Measurements from ENCODE around the gene FAM50A. TPM values are rescaled to one million over a fixed set of nuclear protein-coding genes. Genes with fewer than 3 reads are reported as not detected.
A peak's percentile ranks its signal among the peaks of the same experiment; 100 is the strongest.

The FAM50A gene
- total RNA-seq, 1 donor from 2014 or later: 80.0 TPM

GRCh38 chrX:154436374-154436982 lies 7.5 kb upstream of the FAM50A start:
- no peaks in the 10 kb centered on the region for H3K36me3 ChIP-seq (ENCODE audit: control insufficient read depth, insufficient read depth, low read length)
- no peak for DNase-seq (ENCODE audit: low read depth)

GRCh38 chrX:154436983-154437752 lies 6.8 kb upstream of the FAM50A start, which contains the start of gene GDI1:
Gene GDI1, plus strand, starts transcription at chrX:154437154. Its CDS starts 101 bp downstream, at chrX:154437255.
- no peak for DNase-seq (ENCODE audit: low read depth)
- Histone ChIP-seq H3K4me3 (ENCODE audit: low read depth, low read length) (peak within 1 kb of the TSS; percentile 71), H3K27me3 (ENCODE audit: control insufficient read depth, insufficient read depth, low read length) (no peaks in the 10 kb centered on the region), H3K36me3 (ENCODE audit: control insufficient read depth, insufficient read depth, low read length) (no peaks in the 10 kb centered on the region)
- TF ChIP-seq CTCF (IDR thresholded peaks at IDR 0.05; ENCODE audit: insufficient read depth, low read length, poor library complexity, severe bottlenecking): no peak

More at GRCh38 chrX:154436374-154436982, 7.5 kb upstream of the FAM50A start:
- peak overlapping the region; percentile 71 for H3K4me3 ChIP-seq (ENCODE audit: low read depth, low read length)
- no peak for TF ChIP-seq CTCF (IDR thresholded peaks at IDR 0.05; ENCODE audit: insufficient read depth, low read length, poor library complexity, severe bottlenecking)
- H3K27me3 ChIP-seq (ENCODE audit: control insufficient read depth, insufficient read depth, low read length): no peaks in the 10 kb centered on the region

- H3K4me3 ChIP-seq (ENCODE audit: low read depth, low read length): peak overlapping the region; percentile 71
- no peaks in the 10 kb centered on the region for H3K27me3 ChIP-seq (ENCODE audit: control insufficient read depth, insufficient read depth, low read length)
- no peaks in the 10 kb centered on the region for H3K36me3 ChIP-seq (ENCODE audit: control insufficient read depth, insufficient read depth, low read length)
- DNase-seq (ENCODE audit: low read depth): no peak
- no peak for TF ChIP-seq CTCF (IDR thresholded peaks at IDR 0.05; ENCODE audit: insufficient read depth, low read length, poor library complexity, severe bottlenecking)
Measured at GRCh38 chrX:154437971-154438893, 5.7 kb upstream of the FAM50A start.

- Histone ChIP-seq H3K4me3 (ENCODE audit: low read depth, low read length) (no peak overlapping the region), H3K27me3 (ENCODE audit: control insufficient read depth, insufficient read depth, low read length) (no peaks in the 10 kb centered on the region), H3K36me3 (ENCODE audit: control insufficient read depth, insufficient read depth, low read length) (no peaks in the 10 kb centered on the region)
- TF ChIP-seq CTCF (IDR thresholded peaks at IDR 0.05; ENCODE audit: insufficient read depth, low read length, poor library complexity, severe bottlenecking): no peak
- no peak for DNase-seq (ENCODE audit: low read depth)
Measured at GRCh38 chrX:154439841-154440240, 4.1 kb upstream of the FAM50A start.

GRCh38 chrX:154440623-154441357 lies 3.2 kb upstream of the FAM50A start:
- no peaks in the 10 kb centered on the region for H3K36me3 ChIP-seq (ENCODE audit: control insufficient read depth, insufficient read depth, low read length)
- H3K4me3 ChIP-seq (ENCODE audit: low read depth, low read length): no peak overlapping the region
- H3K27me3 ChIP-seq (ENCODE audit: control insufficient read depth, insufficient read depth, low read length): no peaks in the 10 kb centered on the region
- no peak for DNase-seq (ENCODE audit: low read depth)
- TF ChIP-seq CTCF (IDR thresholded peaks at IDR 0.05; ENCODE audit: insufficient read depth, low read length, poor library complexity, severe bottlenecking): no peak

Measured in kidney epithelial cell (primary cell).